Progenitor cell of endocrine pancreas (in vitro differentiated cells): ENCODE measurements around the gene LPAR3. TPM values are rescaled to one million over a fixed set of nuclear protein-coding genes. Genes with fewer than 3 reads are reported as not detected.

Experiments used
- DNase-seq: peaks from one replicate; pipeline ENCODE4 v3.0.0; 2021; ENCODE audit warnings: low spot score; ENCODE audit not compliant: unreplicated experiment
- H3K27ac Mint-ChIP-seq: 2 replicates; pipeline ENCODE4 v1.8.0; 2021; ENCODE audit warnings: mild to moderate bottlenecking, moderate library complexity, mixed read lengths
- H3K27me3 Mint-ChIP-seq: 2 replicates; pipeline ENCODE4 v1.8.0; 2021; ENCODE audit warnings: mixed read lengths
- H3K36me3 Mint-ChIP-seq: 2 replicates; pipeline ENCODE4 v1.8.0; 2022; ENCODE audit warnings: mixed read lengths; ENCODE audit not compliant: insufficient read depth
- H3K4me1 Mint-ChIP-seq: 2 replicates; pipeline ENCODE4 v1.8.0; 2021; ENCODE audit warnings: low read depth, mixed read lengths
- H3K4me3 Mint-ChIP-seq: 2 replicates; pipeline ENCODE4 v1.8.0; 2021; ENCODE audit warnings: low read depth, mild to moderate bottlenecking, moderate library complexity, mixed read lengths
- H3K9me3 Mint-ChIP-seq: 2 replicates; pipeline ENCODE4 v1.8.0; 2021; ENCODE audit warnings: low read depth, mixed read lengths
- total RNA-seq: library from RNA; stranded (reverse); gene quantifications from 2 replicates; pipeline ENCODE4 v1.2.1, GENCODE V29; 2021
- TF ChIP-seq, protein P1 (sequence below): fragments of 200-600 bp; sonication (generic); IDR thresholded peaks from one replicate; pipeline ENCODE4 v1.5.0; 2021; ENCODE audit warnings: antibody characterized with exemption, mild to moderate bottlenecking; ENCODE audit not compliant: unreplicated experiment

LPAR3 gene
- total RNA-seq, 1 donor from 2014 or later, result 5.1 TPM

DNA sequence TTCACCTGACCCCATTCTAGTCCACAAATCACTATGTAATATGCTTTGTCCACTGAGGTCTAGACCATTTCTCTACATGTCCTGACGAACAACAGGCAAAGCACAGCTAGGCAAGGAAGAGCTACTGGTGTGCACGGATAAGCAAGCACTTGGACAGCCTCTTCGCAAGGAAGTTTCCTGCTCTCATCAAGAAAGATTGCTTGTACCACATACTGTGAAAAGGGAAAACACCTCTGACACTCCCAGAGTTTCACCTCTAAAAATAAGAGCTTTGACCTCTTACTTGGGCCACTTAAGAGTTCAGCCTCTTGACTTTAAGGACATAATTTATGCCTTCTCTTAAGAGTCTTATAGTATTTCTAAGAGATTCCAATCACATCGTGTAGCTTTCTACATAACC, 36.0 kb upstream of the LPAR3 start:
- Mint-ChIP-seq H3K36me3 (no peaks in the 10 kb centered on the region), H3K9me3 (no peaks in the 10 kb centered on the region), H3K4me1 (peaks cover 6% of the 10 kb centered on the region), H3K4me3 (no peak overlapping the region), H3K27ac (no peak overlapping the region), H3K27me3 (peaks cover 3% of the 10 kb centered on the region)
- TF ChIP-seq, protein P1, sequence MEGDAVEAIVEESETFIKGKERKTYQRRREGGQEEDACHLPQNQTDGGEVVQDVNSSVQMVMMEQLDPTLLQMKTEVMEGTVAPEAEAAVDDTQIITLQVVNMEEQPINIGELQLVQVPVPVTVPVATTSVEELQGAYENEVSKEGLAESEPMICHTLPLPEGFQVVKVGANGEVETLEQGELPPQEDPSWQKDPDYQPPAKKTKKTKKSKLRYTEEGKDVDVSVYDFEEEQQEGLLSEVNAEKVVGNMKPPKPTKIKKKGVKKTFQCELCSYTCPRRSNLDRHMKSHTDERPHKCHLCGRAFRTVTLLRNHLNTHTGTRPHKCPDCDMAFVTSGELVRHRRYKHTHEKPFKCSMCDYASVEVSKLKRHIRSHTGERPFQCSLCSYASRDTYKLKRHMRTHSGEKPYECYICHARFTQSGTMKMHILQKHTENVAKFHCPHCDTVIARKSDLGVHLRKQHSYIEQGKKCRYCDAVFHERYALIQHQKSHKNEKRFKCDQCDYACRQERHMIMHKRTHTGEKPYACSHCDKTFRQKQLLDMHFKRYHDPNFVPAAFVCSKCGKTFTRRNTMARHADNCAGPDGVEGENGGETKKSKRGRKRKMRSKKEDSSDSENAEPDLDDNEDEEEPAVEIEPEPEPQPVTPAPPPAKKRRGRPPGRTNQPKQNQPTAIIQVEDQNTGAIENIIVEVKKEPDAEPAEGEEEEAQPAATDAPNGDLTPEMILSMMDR, result no peak
- DNase-seq, result no peak

GRCh38 chr1:84923317-84923716, 30.3 kb upstream of the LPAR3 start:
- Mint-ChIP-seq H3K4me1 (peaks cover 16% of the 10 kb centered on the region), H3K9me3 (no peaks in the 10 kb centered on the region), H3K27ac (no peak overlapping the region), H3K4me3 (no peak overlapping the region), H3K27me3 (peaks cover 2% of the 10 kb centered on the region), H3K36me3 (no peaks in the 10 kb centered on the region)
- TF ChIP-seq, protein P1, result no peak
- DNase-seq, result no peak

DNA sequence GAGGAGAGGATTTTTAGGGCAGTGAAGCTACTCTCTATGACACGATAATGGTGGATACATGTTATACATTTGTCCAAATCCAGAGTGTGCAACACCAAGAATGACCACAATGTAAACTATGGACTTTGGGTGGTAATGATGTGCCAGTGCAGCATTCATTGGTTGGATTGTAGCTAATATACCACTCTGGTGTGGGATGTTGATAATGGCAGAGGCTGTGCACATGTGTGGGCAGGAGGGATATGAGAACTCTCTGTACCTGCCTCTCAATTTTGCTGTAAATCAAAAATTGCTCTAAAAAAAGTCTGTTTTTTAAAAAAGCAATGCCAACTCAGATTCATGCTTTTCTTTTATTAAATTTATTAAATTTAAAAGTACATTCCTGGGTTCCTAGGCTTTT, 27.2 kb upstream of the LPAR3 start:
- DNase-seq, result no peak
- H3K4me1 Mint-ChIP-seq, result peaks cover 17% of the 10 kb centered on the region
- H3K9me3 Mint-ChIP-seq, result no peaks in the 10 kb centered on the region
- H3K27me3 Mint-ChIP-seq, result peaks cover 2% of the 10 kb centered on the region
- H3K4me3 Mint-ChIP-seq, result no peak overlapping the region
- no peak overlapping the region for H3K27ac Mint-ChIP-seq
- TF ChIP-seq, protein P1, result no peak
- no peaks in the 10 kb centered on the region for H3K36me3 Mint-ChIP-seq

DNA sequence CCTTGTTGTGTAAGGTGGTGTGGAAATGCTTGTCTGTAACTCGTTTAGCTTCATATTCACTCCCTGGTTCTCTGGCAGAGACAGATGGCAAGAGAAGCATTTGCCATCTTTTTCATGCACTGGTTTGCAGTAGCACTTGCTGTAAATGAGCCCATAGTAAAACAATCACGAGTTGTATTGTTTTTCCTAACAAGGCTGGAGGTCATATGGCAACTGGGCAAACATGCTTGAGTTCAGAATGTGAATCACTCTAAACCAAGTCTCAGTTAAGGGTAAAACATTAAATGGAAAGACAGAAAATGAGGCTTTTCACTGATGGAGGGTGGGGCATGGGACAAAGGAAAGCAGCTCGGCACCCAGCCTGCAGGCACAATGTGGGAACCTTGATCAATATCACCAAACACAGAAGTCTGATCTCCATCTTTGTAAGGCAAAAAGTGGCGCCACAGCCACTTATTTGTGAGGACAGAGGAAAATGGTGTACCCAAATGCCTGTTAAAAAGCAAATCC, 26.5 kb upstream of the LPAR3 start:
- no peak overlapping the region for H3K27ac Mint-ChIP-seq
- no peaks in the 10 kb centered on the region for H3K9me3 Mint-ChIP-seq
- no peak overlapping the region for H3K4me3 Mint-ChIP-seq
- TF ChIP-seq, protein P1, result no peak
- no peaks in the 10 kb centered on the region for H3K36me3 Mint-ChIP-seq
- no peak for DNase-seq
- peaks cover 17% of the 10 kb centered on the region for H3K4me1 Mint-ChIP-seq
- H3K27me3 Mint-ChIP-seq, result peaks cover 2% of the 10 kb centered on the region

DNA sequence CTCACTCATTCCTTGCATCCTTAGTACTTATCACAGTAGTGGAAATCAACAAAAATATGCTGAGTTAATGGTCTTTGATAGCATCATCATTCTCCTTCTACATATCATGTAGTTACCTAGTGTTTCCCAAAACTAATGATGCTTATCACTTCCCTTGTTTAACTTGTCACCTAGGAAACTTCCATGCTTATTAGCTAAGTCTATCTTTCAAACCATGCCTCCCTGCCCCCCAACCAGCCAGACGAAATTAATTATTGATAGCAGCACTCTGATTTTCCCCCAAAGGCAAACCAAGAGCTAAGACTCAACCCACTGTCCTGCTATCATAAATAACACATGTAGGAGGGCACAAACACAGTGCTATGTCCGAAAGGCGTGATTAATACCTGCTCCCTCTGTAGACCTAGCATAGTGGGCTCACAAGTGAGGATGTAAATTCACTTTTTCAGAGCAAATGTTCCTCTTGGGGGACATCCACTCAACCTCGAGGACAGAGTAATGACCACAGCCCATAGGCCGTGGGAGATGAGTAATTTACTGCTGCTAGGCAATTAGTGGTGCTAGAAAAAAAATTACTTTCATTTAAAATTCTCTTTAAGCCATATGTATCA, 25.8 kb upstream of the LPAR3 start:
- peaks cover 18% of the 10 kb centered on the region for H3K4me1 Mint-ChIP-seq
- no peak overlapping the region for H3K4me3 Mint-ChIP-seq
- H3K9me3 Mint-ChIP-seq, result no peaks in the 10 kb centered on the region
- no peak overlapping the region for H3K27ac Mint-ChIP-seq
- H3K27me3 Mint-ChIP-seq, result peaks cover 2% of the 10 kb centered on the region
- no peaks in the 10 kb centered on the region for H3K36me3 Mint-ChIP-seq
- DNase-seq, result no peak
- TF ChIP-seq, protein P1, result no peak
